T-helper 2 cell treated with Interferon-gamma antibody and Interleukin-4, amounts not matched to agents 5 μg/mL and 100 μg/mL, for 36 hours (primary cell): ENCODE results near the gene BANF2.

Experiments used
- DNase-seq: peaks from one replicate; pipeline ENCODE4 v3.0.0; 2021; ENCODE audit warnings: low spot score
- H3K27ac Mint-ChIP-seq: one replicate; pipeline ENCODE4 v1.8.0; 2021; ENCODE audit warnings: mild to moderate bottlenecking, mixed read lengths
- H3K27me3 Mint-ChIP-seq: one replicate; pipeline ENCODE4 v1.8.0; 2021; ENCODE audit warnings: low read depth, mixed read lengths
- H3K36me3 Mint-ChIP-seq: one replicate; pipeline ENCODE4 v1.8.0; 2021; ENCODE audit warnings: low read depth, mixed read lengths
- H3K4me1 Mint-ChIP-seq: one replicate; pipeline ENCODE4 v1.8.0; 2021; ENCODE audit warnings: low read depth, mixed read lengths
- H3K4me3 Mint-ChIP-seq: one replicate; pipeline ENCODE4 v1.8.0; 2022; ENCODE audit warnings: mild to moderate bottlenecking, moderate library complexity, mixed read lengths
- H3K9me3 Mint-ChIP-seq: one replicate; pipeline ENCODE4 v1.8.0; 2021; ENCODE audit warnings: mixed read lengths

The BANF2 gene

GRCh38 chr20:17716331-17716730 lies 16.6 kb downstream of the BANF2 start:
- Mint-ChIP-seq H3K4me1 (no peaks in the 10 kb centered on the region), H3K27ac (no peak overlapping the region), H3K4me3 (no peak overlapping the region), H3K27me3 (no peaks in the 10 kb centered on the region), H3K36me3 (no peaks in the 10 kb centered on the region), H3K9me3 (no peaks in the 10 kb centered on the region)
- DNase-seq, result no peak

GRCh38 chr20:17720755-17721154 lies 21.0 kb downstream of the BANF2 start:
- Mint-ChIP-seq H3K36me3 (no peaks in the 10 kb centered on the region), H3K4me1 (no peaks in the 10 kb centered on the region), H3K9me3 (no peaks in the 10 kb centered on the region), H3K27me3 (no peaks in the 10 kb centered on the region), H3K27ac (no peak overlapping the region), H3K4me3 (no peak overlapping the region)
- DNase-seq, result no peak

- H3K27me3 Mint-ChIP-seq, result no peaks in the 10 kb centered on the region
- H3K4me1 Mint-ChIP-seq, result no peaks in the 10 kb centered on the region
- H3K9me3 Mint-ChIP-seq, result no peaks in the 10 kb centered on the region
- DNase-seq, result no peak
- no peaks in the 10 kb centered on the region for H3K36me3 Mint-ChIP-seq
- no peak overlapping the region for H3K4me3 Mint-ChIP-seq
- no peak overlapping the region for H3K27ac Mint-ChIP-seq
Measured at GRCh38 chr20:17721802-17722486, 22.2 kb downstream of the BANF2 start.

GRCh38 chr20:17722493-17723300 lies 22.9 kb downstream of the BANF2 start:
- Mint-ChIP-seq H3K4me1 (no peaks in the 10 kb centered on the region), H3K4me3 (no peak overlapping the region), H3K9me3 (no peaks in the 10 kb centered on the region), H3K27me3 (no peaks in the 10 kb centered on the region), H3K36me3 (no peaks in the 10 kb centered on the region), H3K27ac (no peak overlapping the region)
- no peak for DNase-seq

- Mint-ChIP-seq H3K27me3 (no peaks in the 10 kb centered on the region), H3K4me3 (no peak overlapping the region), H3K4me1 (no peaks in the 10 kb centered on the region), H3K36me3 (no peaks in the 10 kb centered on the region), H3K27ac (no peak overlapping the region), H3K9me3 (no peaks in the 10 kb centered on the region)
- DNase-seq, result no peak
Measured at GRCh38 chr20:17723301-17723691, 23.5 kb downstream of the BANF2 start.

GRCh38 chr20:17725094-17725835 lies 25.5 kb downstream of the BANF2 start:
- Mint-ChIP-seq H3K4me1 (no peaks in the 10 kb centered on the region), H3K4me3 (no peak overlapping the region), H3K9me3 (no peaks in the 10 kb centered on the region)

GRCh38 chr20:17726902-17727301 lies 27.1 kb downstream of the BANF2 start:
- no peak overlapping the region for H3K27ac Mint-ChIP-seq
- DNase-seq, result no peak
- H3K4me3 Mint-ChIP-seq, result no peak overlapping the region
- no peaks in the 10 kb centered on the region for H3K9me3 Mint-ChIP-seq
- no peaks in the 10 kb centered on the region for H3K27me3 Mint-ChIP-seq
- no peaks in the 10 kb centered on the region for H3K36me3 Mint-ChIP-seq
- no peaks in the 10 kb centered on the region for H3K4me1 Mint-ChIP-seq

More at GRCh38 chr20:17725094-17725835, 25.5 kb downstream of the BANF2 start:
- DNase-seq, result no peak
- Mint-ChIP-seq H3K36me3 (no peaks in the 10 kb centered on the region), H3K27me3 (no peaks in the 10 kb centered on the region), H3K27ac (no peak overlapping the region)

- Mint-ChIP-seq H3K27me3 (no peaks in the 10 kb centered on the region), H3K4me3 (no peak overlapping the region), H3K4me1 (no peaks in the 10 kb centered on the region), H3K27ac (no peak overlapping the region), H3K36me3 (no peaks in the 10 kb centered on the region), H3K9me3 (no peaks in the 10 kb centered on the region)
- no peak for DNase-seq
Measured at GRCh38 chr20:17727351-17727750, 27.6 kb downstream of the BANF2 start.

- no peak for DNase-seq
- H3K36me3 Mint-ChIP-seq, result no peaks in the 10 kb centered on the region
- H3K9me3 Mint-ChIP-seq, result no peaks in the 10 kb centered on the region
- H3K4me1 Mint-ChIP-seq, result no peaks in the 10 kb centered on the region
- H3K4me3 Mint-ChIP-seq, result no peak overlapping the region
- H3K27ac Mint-ChIP-seq, result no peak overlapping the region
- no peaks in the 10 kb centered on the region for H3K27me3 Mint-ChIP-seq
Measured at GRCh38 chr20:17728074-17728473, 28.3 kb downstream of the BANF2 start.

GRCh38 chr20:17730071-17730470 lies 30.3 kb downstream of the BANF2 start:
- Mint-ChIP-seq H3K27ac (no peak overlapping the region), H3K4me3 (no peak overlapping the region), H3K9me3 (no peaks in the 10 kb centered on the region)

GRCh38 chr20:17731233-17731632 lies 31.5 kb downstream of the BANF2 start:
- Mint-ChIP-seq H3K36me3 (no peaks in the 10 kb centered on the region), H3K4me3 (no peak overlapping the region), H3K27ac (no peak overlapping the region), H3K4me1 (no peaks in the 10 kb centered on the region), H3K27me3 (no peaks in the 10 kb centered on the region), H3K9me3 (peaks cover 6% of the 10 kb centered on the region)
- DNase-seq, result no peak

More at GRCh38 chr20:17730071-17730470, 30.3 kb downstream of the BANF2 start:
- no peak for DNase-seq
- Mint-ChIP-seq H3K36me3 (no peaks in the 10 kb centered on the region), H3K4me1 (no peaks in the 10 kb centered on the region), H3K27me3 (no peaks in the 10 kb centered on the region)

GRCh38 chr20:17732907-17733521 lies 33.2 kb downstream of the BANF2 start:
- no peak for DNase-seq
- H3K4me1 Mint-ChIP-seq, result no peaks in the 10 kb centered on the region
- H3K4me3 Mint-ChIP-seq, result no peak overlapping the region
- no peaks in the 10 kb centered on the region for H3K36me3 Mint-ChIP-seq
- no peaks in the 10 kb centered on the region for H3K27me3 Mint-ChIP-seq
- peaks cover 18% of the 10 kb centered on the region for H3K9me3 Mint-ChIP-seq
- H3K27ac Mint-ChIP-seq, result no peak overlapping the region

GRCh38 chr20:17733767-17734304 lies 34.1 kb downstream of the BANF2 start:
- DNase-seq, result no peak
- Mint-ChIP-seq H3K9me3 (peaks cover 22% of the 10 kb centered on the region), H3K36me3 (no peaks in the 10 kb centered on the region), H3K27ac (no peak overlapping the region), H3K4me3 (no peak overlapping the region), H3K27me3 (no peaks in the 10 kb centered on the region), H3K4me1 (no peaks in the 10 kb centered on the region)
